OCI-LY7 (cell line): Measurements from ENCODE around the gene PAFAH1B1. TPM values are rescaled to one million over a fixed set of nuclear protein-coding genes. Genes with fewer than 3 reads are reported as not detected.

Experiments
- BruUV-seq: library from RNA; stranded (reverse); fragments of 400-500 nt; replicated peaks from 2 replicates; lab custom pipeline; 2021; lab: Mats Ljungman, UMichigan
- CTCF ChIA-PET: fragments of 300-600 bp; sonication (Branson Sonifier 250); formaldehyde crosslinking; loops from one replicate; lab custom pipeline; 2022; ENCODE audit warnings: antibody characterized with exemption; ENCODE audit not compliant: unreplicated experiment; lab: Charles Lee
- POLR2A ChIA-PET: fragments of 300-600 bp; sonication (Branson Sonifier 250); formaldehyde crosslinking; loops from one replicate; lab custom pipeline; 2022; ENCODE audit warnings: antibody characterized with exemption; lab: Charles Lee
- DNase-seq: peaks from one replicate; pipeline ENCODE4 v3.0.0-alpha.2; 2015; ENCODE audit warnings: low spot score
- H2AFZ ChIP-seq: fragments of 200-600 bp; sonication (generic), shearing (Covaris generic); 2 replicates; pipeline ENCODE4 v1.6.1; 2014; ENCODE audit warnings: mild to moderate bottlenecking, antibody characterized with exemption, low read length, moderate library complexity
- H3K27ac ChIP-seq: fragments of 200-600 bp; sonication (generic); 2 replicates; pipeline ENCODE4 v1.5.1; 2014; ENCODE audit warnings: mixed run types, low read depth, mild to moderate bottlenecking, moderate library complexity, low read length, inconsistent platforms; ENCODE audit not compliant: poor library complexity, severe bottlenecking
- H3K36me3 ChIP-seq: fragments of 200-600 bp; sonication (generic); 2 replicates; pipeline ENCODE4 v1.6.1; 2014; ENCODE audit warnings: mild to moderate bottlenecking, antibody characterized with exemption, low read length, moderate library complexity, mixed read lengths; ENCODE audit not compliant: insufficient read depth
- H3K4me1 ChIP-seq: fragments of 200-600 bp; sonication (generic); 2 replicates; pipeline ENCODE4 v1.5.1; 2014; ENCODE audit warnings: mild to moderate bottlenecking, low read length; ENCODE audit not compliant: insufficient read depth, poor library complexity, severe bottlenecking
- H3K4me2 ChIP-seq: fragments of 200-600 bp; sonication (generic); 2 replicates; pipeline ENCODE4 v1.6.1; 2014; ENCODE audit warnings: mild to moderate bottlenecking, low read length
- H3K4me3 ChIP-seq: fragments of 200-600 bp; sonication (generic); 2 replicates; pipeline ENCODE4 v1.5.1; 2014; ENCODE audit warnings: mild to moderate bottlenecking, low read depth, low read length; ENCODE audit not compliant: poor library complexity, severe bottlenecking
- H3K79me2 ChIP-seq: fragments of 200-600 bp; sonication (generic); 2 replicates; pipeline ENCODE4 v1.6.1; 2016; ENCODE audit warnings: low read depth, mild to moderate bottlenecking, low read length, moderate library complexity, mixed read lengths; ENCODE audit not compliant: insufficient read depth
- H3K9me2 ChIP-seq: fragments of 200-600 bp; sonication (generic); 2 replicates; pipeline ENCODE4 v1.6.1; 2016; ENCODE audit warnings: mild to moderate bottlenecking, low read length, mixed read lengths; ENCODE audit not compliant: insufficient read depth
- H3K9me3 ChIP-seq: fragments of 200-600 bp; sonication (generic); 2 replicates; pipeline ENCODE4 v1.6.1; 2014; ENCODE audit warnings: mild to moderate bottlenecking, mixed run types, low read length, mixed read lengths
- H4K20me1 ChIP-seq: fragments of 200-600 bp; sonication (generic); 2 replicates; pipeline ENCODE4 v1.6.1; 2014; ENCODE audit warnings: mild to moderate bottlenecking, antibody characterized with exemption, low read length, moderate library complexity, mixed read lengths; ENCODE audit not compliant: insufficient read depth
- EZH2phosphoT487 ChIP-seq: fragments of 200-600 bp; sonication (generic); IDR thresholded peaks from 2 replicates; pipeline ENCODE4 v1.6.1; 2018; ENCODE audit warnings: low read depth, borderline replicate concordance, mild to moderate bottlenecking, mixed run types, antibody characterized with exemption, low read length, moderate library complexity, mixed read lengths
- intact Hi-C: fragments of 100-400 bp; cut with micrococcal nuclease; formaldehyde crosslinking; loops from one replicate; pipeline ENCODE4 v1.10.0; 2022; ENCODE audit not compliant: unreplicated experiment
- total RNA-seq, 2 experiments: library from RNA; depleted of rRNA in 1 of 2; stranded (reverse); fragments of >200 nt in 1 of 2; shearing (Covaris generic) in 1 of 2; gene quantifications; 2 replicates each; pipeline ENCODE4 v1.2.3, GENCODE V29; 2014 to 2022
- TF ChIP-seq, protein P1 (sequence below): fragments of 200-600 bp; sonication (generic); conservative IDR thresholded peaks from 2 replicates; pipeline ENCODE4 v1.5.1; 2014; ENCODE audit warnings: mild to moderate bottlenecking, antibody characterized with exemption, low read length, moderate library complexity, mixed read lengths

The PAFAH1B1 gene
- total RNA-seq, 2 experiments from 2014 or later = 51.1 to 127 TPM

- Histone ChIP-seq H3K27ac (no peak overlapping the region), H3K9me3 (no peaks in the 10 kb centered on the region), H3K9me2 (no peaks in the 10 kb centered on the region), H3K4me3 (no peak overlapping the region), H3K36me3 (peaks cover 73% of the 10 kb centered on the region), H3K79me2 (peaks cover 86% of the 10 kb centered on the region), H2AFZ (no peak overlapping the region), H3K4me1 (no peaks in the 10 kb centered on the region), H3K4me2 (no peak overlapping the region), H4K20me1 (peaks cover 8% of the 10 kb centered on the region; the same call in 1 of the 2 replicates)
- BruUV-seq = no TSS peak
- ChIA-PET CTCF (no interaction called here), POLR2A (no interaction called here)
- TF ChIP-seq, protein P1, sequence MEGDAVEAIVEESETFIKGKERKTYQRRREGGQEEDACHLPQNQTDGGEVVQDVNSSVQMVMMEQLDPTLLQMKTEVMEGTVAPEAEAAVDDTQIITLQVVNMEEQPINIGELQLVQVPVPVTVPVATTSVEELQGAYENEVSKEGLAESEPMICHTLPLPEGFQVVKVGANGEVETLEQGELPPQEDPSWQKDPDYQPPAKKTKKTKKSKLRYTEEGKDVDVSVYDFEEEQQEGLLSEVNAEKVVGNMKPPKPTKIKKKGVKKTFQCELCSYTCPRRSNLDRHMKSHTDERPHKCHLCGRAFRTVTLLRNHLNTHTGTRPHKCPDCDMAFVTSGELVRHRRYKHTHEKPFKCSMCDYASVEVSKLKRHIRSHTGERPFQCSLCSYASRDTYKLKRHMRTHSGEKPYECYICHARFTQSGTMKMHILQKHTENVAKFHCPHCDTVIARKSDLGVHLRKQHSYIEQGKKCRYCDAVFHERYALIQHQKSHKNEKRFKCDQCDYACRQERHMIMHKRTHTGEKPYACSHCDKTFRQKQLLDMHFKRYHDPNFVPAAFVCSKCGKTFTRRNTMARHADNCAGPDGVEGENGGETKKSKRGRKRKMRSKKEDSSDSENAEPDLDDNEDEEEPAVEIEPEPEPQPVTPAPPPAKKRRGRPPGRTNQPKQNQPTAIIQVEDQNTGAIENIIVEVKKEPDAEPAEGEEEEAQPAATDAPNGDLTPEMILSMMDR = no peak
- TF ChIP-seq EZH2phosphoT487 = no peak
- DNase-seq = no peak
- intact Hi-C loops = no loop called here
These were observed 44.0 kb downstream of the PAFAH1B1 start for GRCh38 chr17:2637422-2637821.

GRCh38 chr17:2644971-2645370 is 51.5 kb downstream of the PAFAH1B1 start:
- Histone ChIP-seq H3K4me2 (no peak overlapping the region), H3K4me1 (no peaks in the 10 kb centered on the region), H3K79me2 (peaks cover 44% of the 10 kb centered on the region), H3K4me3 (no peak overlapping the region), H3K36me3 (peaks cover 93% of the 10 kb centered on the region), H3K27ac (no peak overlapping the region), H4K20me1 (peaks cover 8% of the 10 kb centered on the region; the same call in 1 of the 2 replicates), H2AFZ (no peak overlapping the region), H3K9me3 (no peaks in the 10 kb centered on the region), H3K9me2 (no peaks in the 10 kb centered on the region)
- CTCF ChIA-PET = no interaction called here
- intact Hi-C loops = no loop called here
- no peak for TF ChIP-seq EZH2phosphoT487
- TF ChIP-seq, protein P1 = no peak
- no peak for DNase-seq
- POLR2A ChIA-PET = no interaction called here
- BruUV-seq = no TSS peak

- Histone ChIP-seq H3K27ac (no peak overlapping the region), H3K79me2 (peaks cover 43% of the 10 kb centered on the region), H2AFZ (no peak overlapping the region), H3K9me3 (no peaks in the 10 kb centered on the region), H4K20me1 (no peaks in the 10 kb centered on the region), H3K4me1 (no peaks in the 10 kb centered on the region), H3K36me3 (peaks cover 87% of the 10 kb centered on the region), H3K9me2 (no peaks in the 10 kb centered on the region), H3K4me2 (no peak overlapping the region), H3K4me3 (no peak overlapping the region)
- TF ChIP-seq, protein P1 = no peak
- ChIA-PET CTCF (no interaction called here), POLR2A (no interaction called here)
- no peak for DNase-seq
- BruUV-seq = no TSS peak
- intact Hi-C loops = no loop called here
These were observed 54.5 kb downstream of the PAFAH1B1 start for GRCh38 chr17:2647957-2648356.
